Hematopoietic multipotent progenitor cell treated with erythropoietin and hydrocortisone succinate and interleukin-3 and kit ligand, for 4 days (in vitro differentiated cells): ENCODE measurements around the gene MFSD11.
A peak's percentile ranks its signal among the peaks of the same experiment; 100 is the strongest.
"Not testable (repeated sequence)": the region's sequence is repeated elsewhere in the genome, so short reads cannot be mapped to it uniquely, and the experiment has no call there.

Source experiments
- DNase-seq: peaks from one replicate; pipeline ENCODE4 v3.0.0-alpha.2; 2015

MFSD11 gene

DNA sequence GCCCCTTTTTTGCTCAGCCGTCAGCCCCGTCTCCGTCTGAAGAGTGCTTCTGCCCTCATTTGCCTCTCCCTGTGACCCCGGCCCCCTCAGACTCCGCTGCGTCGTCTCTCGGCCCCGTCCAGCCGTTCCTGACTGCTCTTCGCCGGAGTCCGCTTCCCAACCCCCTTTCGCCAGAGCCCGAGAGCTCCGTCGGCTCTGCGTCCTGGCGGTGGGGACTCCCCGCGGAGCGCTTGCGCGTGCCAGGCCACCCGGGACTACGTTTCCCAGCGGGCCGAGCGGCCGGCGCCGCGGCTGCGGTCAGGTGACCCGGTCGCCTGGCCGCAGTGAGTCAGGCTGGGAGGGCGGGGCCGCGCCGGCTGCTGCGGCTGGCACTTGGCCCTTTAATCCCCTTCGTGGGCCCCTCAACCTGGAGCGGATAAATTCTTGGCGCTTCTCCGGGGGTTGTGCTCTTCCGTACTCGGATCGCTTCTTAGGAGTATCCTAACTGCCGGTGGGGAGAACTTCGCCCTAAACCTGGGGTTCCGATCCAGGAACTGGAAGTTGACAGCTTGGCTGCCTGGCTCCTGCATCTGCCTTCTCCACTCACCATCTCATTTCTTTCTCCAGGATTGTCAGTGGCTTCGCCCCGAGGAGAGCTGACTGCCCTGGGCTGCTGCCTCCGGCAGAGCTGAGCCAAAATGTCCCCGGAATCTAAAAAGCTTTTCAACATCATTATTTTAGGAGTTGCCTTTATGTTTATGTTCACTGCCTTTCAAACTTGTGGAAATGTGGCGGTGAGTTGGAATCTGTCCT is at the start of gene MFSD11:
Gene MFSD11, plus strand, starts transcription at position 444 of the 792 bp plus-strand sequence. Its CDS starts 234 bp downstream, at position 678.
- peak; percentile 96 for DNase-seq

DNA sequence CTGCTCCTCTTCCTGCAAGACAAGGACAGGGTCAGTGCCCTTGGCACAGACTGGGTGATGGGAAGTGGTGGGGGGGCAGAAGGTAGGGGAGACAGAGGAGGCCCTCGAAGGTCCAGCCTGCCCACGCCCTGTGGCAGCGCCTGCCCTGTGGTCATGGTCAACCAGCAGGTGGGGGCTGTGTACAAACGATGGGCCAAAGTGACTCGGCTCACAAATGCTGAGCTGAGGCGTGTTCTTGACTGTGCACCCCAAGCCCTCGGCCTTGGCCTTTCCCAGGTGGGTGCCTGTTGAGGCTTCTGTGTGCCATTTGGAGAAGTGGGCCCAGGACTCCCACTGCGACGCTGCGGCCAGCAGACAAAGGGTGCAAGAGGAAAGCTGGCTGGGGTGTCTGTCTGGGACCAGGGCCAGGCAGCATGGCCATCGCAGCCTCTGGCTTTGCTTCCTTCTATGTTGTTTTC is 49.7 kb upstream of the MFSD11 start:
- no peak for DNase-seq

DNA sequence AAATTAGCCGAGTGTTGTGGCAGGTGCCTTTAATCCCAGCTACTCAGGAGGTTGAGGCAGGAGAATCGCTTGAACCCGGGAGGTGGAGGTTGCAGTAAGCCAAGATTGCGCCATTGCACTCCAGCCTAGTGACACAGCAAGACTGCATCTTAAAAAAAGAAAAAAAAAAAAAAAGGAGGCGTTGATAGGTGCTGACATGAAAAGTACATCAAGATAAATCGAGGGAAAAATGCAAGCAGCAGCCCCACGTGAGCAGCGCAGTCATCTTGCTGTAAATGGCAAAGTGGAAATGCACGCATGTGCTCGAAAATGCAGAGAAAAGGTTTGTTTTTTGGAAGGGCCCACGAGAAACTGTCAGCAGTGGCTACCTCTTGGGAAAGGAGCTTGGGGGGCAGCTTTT is 48.1 kb upstream of the MFSD11 start:
- no peak for DNase-seq

DNA sequence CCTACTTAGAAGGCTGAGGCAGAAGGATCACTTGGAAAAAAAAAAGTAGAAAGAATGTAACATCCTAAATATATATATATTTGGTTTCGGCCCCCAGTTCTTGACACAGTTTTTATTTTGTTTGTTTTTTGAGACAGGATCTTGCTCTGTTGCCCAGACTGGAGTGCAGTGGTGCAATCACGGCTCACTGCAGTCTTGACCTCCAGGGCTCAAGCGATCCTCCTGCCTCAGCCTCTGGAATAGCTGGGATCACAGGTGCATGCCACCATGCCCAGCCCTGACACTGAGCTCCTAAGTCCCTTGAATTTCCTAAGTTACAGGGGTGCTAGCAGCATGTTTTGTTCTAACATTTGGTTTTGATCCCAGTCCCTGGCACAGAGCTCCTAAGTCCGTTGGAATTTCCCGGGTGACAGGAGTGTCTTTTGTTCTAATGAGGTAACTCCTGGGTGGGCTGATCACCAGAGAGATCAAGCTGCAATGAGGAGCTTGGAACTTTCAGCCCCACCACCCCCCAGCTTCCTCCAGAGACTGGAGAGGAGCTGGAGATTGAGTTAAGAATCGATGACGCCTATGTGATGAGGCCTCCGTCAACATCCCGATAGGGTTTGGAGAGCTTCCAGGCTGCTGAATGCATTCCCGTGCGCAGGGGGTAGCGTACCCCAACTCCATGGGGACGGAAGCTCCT is 47.2 kb upstream of the MFSD11 start:
- no peak for DNase-seq

DNA sequence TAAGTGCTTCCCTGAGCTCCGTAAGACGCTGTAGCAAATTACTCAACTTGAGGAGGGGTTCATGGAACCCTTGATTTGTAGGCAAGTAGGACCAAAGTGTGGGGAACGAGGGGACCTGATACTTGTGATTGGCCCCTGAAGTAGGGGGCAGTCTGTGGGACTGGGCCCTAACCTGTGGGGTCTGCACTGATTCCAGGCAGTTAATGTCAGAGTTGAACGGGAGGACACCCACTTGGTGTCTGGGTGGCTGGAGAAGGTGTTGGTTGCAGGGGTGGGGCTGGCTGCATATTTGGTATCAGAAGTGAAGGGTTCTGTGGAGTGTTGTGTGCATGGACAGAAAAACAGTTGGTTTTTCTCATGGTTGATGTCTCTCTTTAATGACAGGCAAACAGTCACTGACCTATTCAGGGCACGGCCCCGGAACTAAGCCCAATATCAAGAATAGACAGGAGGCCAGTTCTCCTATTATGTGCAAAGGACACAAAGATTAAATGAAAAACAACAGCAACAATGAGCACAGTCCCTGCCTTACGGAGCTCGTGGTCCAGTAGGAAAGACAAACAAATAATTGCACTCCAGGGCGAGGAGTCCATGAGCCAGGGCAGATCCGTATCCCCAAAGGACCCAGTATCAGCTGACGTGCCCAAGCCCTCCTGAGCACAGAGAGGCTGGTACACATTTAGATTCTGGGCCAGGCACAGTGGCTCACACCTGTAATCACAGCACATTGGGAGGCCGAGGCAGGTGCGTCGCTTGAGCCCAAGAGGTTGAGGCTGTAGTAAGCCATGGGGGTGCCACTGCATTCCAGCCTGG is 46.3 kb upstream of the MFSD11 start:
- no peak for DNase-seq

DNA sequence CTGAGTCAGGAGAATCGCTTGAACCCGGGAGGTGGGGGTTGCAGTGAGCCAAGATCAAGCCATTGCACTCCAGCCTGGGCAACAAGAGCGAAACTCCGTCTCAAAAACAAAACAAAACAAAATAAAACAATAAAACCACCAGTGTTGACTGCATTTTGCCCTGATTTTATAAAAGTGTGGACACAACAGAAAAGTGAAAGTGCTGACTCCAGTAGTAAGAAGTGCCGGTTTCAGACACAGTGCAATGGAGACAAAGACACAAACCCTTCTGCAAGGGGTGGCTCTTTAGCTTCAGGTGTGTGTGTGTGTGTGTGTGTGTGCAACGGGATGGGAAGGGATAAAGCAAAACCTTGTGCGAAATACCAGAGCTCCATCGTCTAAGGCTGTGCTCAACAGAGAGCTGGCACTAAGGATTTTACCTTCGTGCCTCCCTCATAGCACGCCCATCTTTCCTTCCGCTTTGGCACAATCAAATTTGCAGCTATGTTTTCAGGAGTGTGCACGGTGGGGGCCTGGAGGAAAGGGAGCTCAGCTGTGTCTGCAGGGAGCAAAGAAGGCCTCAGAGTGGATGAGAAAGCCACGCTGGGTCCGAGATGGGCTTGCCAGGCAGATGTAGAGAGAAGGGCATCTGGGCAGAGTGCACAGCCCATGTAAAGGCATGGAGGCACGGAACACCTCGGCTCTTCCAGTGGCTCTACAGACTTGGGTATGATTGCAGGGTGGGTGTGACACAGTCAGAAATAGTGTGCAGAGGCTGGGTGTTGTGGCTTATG is 42.7 kb upstream of the MFSD11 start:
- DNase-seq: no peak

DNA sequence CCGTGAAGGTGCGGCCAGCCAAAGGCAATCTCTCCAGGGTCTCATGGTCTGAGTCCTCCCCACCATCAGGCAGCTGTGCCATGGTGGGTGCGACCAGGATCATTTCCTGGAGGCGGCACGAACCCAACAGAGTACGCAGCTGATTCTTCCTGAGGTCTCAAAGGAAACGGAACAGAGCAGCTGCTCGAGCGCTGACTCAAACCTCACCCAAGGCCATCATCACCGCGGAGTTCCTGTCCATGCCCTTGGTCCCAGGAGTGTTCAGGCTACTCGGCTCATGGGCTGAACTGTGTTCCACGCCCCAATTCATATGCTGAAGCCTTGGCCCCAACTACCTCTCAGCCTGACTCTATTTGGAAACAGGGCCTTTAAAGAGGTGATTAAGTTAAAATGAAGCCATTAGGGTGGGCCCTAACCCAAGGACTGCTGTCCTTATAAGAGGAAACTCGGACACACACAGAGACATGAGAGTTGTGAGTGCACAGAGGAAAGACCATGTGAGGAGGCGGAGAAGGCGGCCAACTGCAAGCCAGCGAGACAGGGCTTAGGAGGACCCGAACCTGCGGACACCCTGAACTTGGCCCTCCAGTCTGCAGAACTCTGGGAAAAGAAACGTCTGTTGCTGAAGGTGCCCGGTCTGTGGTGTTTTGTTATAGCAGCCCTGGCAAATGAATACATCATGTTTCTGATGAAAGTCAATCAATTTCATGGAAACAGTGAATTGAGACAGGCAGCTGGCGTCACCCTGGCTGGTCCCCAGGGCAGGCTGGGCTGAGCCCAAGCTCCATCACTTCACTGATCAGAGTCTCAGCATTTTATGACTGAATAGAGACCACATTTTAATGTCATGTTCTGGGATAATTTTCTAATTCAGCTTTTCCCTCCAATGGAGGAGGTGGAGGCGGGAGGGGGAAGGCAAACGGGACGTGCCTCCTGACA is 40.9 kb upstream of the MFSD11 start:
- no peak for DNase-seq

DNA sequence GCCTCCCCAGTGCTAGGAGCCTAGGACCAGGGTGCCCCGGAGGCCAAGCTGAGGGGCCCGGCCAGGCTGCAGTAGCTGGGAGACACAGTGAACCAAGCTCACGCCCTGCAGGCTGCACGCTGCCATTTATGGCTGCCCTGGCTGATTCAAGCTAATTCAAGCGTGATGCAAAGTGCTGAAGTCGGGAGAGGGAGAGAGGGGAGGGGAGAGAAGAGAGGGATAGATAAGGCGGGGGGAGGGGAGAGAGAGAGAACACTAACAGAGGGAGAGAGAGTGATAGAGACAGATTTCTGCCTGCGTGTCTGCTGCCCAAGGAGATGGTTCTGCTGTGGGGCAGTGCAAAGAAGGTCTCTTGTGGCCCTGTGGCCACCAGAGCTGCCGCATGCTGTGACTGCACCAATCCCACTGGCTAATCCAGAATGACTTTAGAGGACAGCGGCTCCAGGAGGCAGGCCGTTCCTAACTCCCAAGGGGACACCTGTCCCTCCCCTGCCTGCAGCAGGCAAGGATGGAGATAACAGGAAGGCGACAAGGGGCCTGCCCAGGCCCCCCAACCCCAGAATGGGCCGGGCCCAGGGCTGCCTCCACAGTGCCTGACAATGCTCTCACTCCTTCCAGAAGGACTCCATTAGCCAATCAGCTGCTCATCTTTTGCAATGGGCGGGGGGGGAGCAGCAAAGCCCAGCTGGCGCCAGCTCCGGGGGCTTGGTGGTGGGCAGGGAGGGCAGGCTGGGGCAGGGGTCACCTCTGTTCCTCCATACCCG is 40.0 kb upstream of the MFSD11 start:
- DNase-seq: peak; percentile 29

DNA sequence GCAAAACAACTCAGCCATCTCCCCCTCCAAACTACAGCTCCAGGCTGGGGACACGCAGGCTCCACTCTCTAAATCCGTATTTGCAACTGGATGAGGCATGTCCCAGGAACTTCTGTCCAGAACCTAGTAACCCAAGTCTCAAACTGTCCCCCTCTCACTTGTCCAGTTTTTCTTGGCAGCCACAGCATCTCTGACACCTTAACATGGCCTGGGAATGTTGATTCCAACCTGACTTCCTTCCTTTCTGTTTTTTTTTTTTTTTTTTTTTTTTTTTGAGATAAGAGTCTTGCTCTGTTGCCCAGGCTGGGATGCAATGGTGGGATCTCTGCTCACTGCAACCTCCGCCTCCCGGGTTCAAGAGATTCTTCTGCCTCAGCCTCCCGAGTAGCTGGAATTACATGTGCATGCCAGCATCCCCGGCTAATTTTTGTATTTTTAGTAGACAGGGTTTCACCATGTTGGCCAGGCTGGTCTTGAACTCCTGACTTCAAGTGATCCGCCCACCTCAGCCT is 39.4 kb upstream of the MFSD11 start:
- not testable (repeated sequence) for DNase-seq

DNA sequence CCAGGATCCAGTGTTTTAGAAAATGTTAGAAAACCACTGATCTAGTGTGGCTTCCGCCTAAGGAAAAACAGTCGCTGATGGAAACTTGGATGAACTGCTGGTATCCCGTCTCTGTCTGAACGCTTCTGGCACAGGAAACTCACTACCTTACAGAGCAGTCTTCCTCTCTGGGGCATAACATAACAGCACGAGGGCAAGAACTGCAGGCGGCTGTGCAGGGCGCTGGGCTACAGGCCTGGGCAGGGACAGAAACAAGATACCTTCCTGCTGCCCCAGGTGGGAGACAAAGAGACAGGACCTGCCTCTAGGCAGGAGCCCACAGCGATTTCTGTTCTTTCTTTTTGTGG is 37.7 kb upstream of the MFSD11 start:
- no peak for DNase-seq

DNA sequence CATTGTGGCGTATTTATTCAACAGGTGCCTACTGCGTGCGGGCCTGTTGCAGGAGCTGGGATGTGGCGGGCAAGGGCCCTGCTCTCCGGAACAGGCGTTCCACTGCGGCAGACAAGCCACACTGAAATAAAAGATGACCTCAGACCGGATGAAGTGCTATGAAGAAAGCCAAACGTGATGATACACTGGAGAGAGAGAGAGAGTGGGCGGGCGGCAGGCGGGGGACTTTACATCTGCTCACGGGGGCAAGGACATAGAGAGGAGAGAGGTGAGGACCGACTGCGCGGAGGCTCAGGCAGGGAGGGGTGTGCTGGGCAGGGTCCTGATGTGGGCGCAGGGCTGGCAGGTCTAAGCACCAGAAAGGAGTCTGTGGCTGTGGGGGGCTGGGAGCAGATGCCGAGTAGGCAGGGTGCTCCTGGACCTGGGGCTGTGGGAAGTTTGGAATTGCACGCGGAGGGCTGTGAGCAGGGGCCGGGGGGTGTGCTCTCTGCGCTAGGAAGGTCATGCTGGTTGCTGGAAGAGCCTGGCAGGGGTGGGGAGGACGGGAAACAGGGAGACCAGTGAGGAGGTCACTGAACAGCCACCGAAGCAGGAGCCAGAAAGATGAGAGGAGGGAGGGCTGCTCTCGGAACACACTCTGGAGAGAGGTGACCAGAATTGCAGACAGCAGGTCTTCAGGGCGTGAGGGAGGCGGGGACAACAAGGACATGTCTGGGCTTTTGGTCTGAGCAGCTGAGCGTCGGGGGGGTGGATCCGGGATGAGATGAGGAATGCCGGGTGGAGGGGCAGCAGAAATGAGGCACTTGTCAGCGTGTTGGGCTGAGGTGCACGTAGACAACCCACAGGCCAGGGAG is 37.1 kb upstream of the MFSD11 start:
- DNase-seq: no peak

DNA sequence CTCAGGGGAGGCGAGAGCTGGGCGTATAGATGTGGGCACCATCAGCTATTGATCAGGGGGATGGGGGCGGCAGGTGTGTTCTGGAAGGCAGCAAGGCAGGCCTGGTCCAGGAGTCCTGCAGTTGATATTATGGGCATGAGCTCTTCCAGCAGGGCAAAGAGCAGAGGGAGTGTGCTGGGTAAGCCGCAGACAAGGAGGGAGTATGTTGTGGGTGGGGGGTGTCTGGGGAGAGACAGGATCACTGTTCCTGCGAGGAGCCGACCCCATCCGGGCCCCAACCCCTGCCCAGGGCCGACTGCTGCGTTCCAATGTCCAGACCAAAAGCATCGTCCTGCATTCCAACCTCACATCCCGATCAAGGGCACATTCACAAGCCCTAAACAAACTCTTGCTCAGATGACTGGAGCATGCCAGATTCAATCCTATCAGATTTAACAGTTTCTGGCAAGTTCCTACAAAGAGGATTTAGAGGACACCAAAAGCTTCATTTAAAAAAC is 36.4 kb upstream of the MFSD11 start:
- DNase-seq: no peak

DNA sequence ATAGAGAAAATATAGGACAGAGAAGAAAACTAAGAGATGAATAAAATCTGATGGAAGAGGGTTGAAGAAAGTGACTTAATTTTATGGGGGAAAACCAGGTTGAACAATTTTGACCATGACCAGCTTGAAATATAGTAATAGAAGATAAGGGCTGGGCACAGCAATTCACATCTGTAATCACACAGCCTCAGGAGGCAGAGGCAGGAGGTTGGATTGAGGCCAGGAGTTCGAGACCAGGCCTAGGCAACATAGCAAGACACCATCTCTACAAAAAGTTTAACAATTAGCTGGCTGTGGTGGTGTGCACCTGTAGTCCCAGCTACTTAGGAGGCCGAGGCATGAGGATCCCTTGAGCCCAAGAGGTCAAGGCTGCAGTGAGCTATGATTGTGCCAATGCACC is 35.8 kb upstream of the MFSD11 start:
- peak; percentile 33 for DNase-seq

DNA sequence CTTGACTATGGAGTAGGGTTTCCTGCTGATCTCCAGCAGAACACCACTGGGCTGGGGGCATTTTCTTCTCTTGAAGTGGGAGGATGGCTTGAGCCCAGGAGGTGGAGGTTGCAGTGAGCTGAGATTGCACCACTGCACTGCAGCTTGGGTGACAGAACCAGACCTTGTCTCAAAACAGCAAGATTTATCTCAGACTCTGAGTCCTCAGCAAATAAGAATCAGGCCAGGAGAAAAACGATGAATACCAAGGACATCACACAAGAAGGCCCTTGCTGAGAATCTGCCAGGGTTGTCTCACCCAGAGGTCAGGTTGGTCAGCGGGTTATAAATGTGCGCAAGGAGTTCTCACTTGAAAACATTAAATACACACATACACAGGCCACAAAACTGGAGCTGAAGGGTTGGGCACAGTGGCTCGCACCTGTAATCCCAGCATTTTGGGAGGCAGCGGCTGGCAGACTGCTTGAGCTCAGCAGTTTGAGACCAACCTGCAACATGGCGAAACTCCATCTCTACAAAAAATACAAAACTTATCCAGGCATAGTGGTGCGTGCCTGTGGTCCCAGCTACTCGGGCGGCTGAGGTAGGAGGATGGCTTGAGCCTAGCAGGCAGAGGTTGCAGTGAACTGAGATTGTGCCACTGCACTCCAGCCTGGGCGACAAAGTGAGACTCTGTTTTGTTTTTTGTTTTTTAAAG is 34.8 kb upstream of the MFSD11 start:
- DNase-seq: no peak

DNA sequence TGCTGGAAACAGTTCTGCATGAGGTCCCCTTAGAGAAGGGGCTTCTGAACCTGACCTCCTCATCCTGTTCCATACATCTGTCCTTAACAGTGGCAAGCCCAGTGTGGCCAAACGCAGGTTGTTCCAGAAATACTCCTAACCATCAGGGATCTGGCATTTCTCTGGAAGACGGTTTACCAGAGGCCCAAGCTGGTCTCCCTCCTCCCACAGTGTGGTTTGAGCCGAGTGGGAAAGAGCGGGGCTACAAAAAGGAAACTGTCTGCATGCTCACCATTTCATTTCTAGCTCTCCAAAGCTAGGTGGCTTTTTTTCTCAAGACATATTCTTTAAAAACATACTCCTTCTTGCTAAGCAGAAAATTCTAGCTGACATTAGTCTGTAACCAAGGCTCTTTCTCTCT is 33.1 kb upstream of the MFSD11 start:
- DNase-seq: no peak

DNA sequence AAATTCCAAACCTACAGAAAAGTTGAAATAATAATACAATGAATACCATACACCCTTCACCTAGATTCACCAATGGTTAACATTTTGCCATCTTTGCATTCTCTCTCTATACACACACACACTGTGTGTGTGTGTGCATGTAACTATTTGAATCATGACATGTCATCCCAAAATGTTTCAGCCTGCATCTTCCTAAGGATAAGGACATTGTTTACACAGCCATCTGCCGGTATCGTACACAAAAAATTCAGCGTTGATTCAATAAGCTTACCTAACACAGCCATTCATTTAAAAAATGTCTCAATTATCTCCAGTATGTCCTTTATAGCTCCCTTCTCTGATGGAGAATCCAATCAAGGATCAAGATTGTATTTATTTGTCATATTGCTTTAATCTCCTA is 31.1 kb upstream of the MFSD11 start:
- no peak for DNase-seq

DNA sequence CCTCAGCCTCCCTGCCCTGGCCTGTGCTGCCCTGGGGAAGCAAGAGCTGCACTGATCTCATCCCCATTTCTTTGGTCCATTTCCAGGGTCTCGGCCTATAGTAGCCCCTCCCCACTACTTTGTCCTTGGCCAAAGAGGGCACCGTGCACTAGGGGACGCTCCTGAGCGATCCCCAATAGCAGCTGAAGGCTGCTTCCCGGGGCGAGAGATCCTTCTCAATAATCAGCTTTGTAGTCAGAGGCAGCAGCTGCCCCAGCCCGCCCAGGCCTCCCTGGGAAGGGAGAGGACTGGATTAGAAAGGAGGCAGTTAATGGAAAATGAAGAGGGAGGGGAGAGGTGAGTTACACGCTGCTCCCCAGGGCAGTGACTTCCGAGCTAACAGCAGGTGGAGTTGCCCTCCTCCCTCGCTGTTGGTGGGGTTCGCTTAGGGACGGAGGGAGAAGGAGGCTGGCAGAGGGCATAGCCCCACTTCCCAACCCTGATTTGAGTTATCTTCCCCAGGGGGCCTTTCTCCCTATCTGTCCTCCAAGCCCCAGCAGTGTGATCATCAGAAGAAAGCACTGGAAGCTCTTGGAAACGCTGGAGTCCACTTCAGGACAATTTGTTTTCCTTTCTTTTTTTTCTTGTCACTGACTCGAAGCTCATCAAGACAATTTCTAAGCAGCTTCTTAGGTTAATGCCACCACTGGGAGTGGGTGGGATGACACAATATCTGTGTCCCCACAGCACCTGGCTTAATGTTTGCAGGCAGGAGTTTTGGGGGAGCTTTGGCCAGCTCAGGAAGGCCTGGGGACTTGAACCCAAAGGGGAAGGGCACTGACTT is 29.7 kb upstream of the MFSD11 start:
- DNase-seq: no peak
